Stimulated activated CD4-positive, alpha-beta T cell treated with anti-CD3 and anti-CD28 coated beads, Interleukin-1b, Interleukin-23, amount 100 ng/mL, for 48 hours (primary cell): ENCODE data around the gene ADGRL1.
"Not testable (repeated sequence)": the region's sequence is repeated elsewhere in the genome, so short reads cannot be mapped to it uniquely, and the experiment has no call there.

Experiments used
- DNase-seq: peaks from one replicate; pipeline ENCODE4 v3.0.0-alpha.2; 2020

ADGRL1 gene

DNA sequence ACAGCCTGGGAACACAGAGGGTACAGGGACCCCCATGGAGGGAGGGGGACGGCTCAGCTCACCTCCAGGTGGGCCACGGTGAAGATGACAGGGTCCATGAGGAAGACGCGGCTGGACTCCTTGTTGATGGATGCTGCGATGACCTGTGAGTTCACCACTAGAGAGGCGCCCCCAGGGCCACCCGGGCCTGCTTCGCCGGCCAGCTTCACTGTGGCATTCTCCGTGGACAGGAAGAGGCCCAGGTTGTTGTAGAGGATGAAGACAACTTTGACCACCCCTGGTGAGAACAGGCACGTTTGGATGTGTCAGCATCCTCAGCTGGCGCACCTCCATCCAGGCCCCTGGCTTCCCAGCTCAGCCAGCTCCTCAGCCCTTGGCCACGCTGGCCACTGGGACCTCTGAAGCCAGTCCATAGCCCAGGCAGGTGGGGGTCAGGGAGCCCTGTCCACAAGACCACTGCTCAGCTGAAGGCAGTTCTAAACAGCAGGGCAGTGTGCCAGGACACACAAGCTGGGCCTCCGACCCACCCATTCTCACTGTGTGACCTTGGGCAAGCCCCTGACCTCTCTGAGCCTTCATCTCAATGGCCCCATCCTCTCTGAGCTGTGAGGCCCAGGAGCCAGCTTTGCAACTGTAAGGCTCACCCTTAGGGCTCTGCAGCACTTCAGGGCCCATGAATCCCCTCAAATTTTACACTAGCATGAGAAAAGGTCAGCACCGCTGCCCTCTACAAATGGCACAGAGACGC is 47.5 kb downstream of the ADGRL1 start:
- DNase-seq: no peak

DNA sequence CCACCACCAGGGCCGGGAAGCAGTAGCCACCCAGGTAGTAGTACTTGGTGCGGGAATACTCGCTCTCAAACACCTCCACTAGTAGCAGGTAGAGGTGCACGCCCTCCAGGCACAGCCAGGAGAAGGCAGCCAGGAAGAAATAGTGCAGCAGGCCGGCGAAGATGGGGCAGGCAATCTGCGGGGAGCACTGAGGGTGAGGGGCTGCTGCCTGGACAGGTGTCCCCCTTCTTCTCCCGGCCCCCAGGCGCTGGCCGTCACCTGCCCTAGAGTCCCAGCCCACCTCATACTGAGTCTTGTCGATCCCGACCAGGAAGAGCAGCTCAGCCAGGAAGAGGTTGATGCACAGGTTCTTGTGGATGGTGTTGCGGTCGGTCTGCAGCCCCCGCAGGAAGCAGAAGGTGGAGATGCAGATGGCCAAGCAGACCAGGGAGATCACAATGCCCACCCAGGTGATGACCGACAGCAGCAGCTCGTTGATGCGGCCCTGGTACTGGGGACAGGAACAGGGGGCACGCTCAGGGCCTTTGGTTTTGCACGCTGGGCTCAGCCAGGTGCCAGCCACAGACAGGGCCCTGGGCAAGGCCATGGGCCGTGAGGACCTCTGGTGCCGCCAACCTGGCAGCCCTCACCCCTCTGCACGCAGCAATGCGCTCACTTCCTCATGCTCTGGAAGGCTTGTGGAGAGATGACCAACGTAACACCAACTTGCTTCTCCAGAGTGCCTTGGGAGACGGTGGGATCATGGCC is 48.8 kb downstream of the ADGRL1 start:
- DNase-seq: no peak

- DNase-seq: no peak
Observed at GRCh38 chr19:14156122-14156521, 49.8 kb downstream of the ADGRL1 start.

GRCh38 chr19:14155371-14155770 is 50.6 kb downstream of the ADGRL1 start:
- DNase-seq: no peak

DNA sequence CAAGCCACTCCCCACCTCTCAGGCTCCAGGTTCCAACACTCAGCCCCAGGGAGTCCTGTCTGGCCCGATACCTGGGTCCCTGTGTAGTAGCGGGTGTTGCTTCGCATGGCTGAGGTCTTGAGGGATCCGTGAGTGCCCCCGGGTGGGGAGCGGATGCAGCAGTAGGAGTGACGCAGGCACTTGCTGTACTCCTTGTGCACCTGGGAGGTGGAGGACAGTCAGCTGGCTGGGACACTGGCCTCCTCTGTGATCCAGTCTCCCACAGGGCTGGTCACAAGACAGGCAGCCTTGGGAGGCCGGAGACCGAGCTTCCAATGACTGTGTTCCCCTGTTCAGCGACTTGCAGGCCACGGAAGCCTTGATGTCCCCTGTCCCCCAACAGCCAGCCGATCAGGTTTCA is 53.3 kb downstream of the ADGRL1 start:
- no peak for DNase-seq

DNA sequence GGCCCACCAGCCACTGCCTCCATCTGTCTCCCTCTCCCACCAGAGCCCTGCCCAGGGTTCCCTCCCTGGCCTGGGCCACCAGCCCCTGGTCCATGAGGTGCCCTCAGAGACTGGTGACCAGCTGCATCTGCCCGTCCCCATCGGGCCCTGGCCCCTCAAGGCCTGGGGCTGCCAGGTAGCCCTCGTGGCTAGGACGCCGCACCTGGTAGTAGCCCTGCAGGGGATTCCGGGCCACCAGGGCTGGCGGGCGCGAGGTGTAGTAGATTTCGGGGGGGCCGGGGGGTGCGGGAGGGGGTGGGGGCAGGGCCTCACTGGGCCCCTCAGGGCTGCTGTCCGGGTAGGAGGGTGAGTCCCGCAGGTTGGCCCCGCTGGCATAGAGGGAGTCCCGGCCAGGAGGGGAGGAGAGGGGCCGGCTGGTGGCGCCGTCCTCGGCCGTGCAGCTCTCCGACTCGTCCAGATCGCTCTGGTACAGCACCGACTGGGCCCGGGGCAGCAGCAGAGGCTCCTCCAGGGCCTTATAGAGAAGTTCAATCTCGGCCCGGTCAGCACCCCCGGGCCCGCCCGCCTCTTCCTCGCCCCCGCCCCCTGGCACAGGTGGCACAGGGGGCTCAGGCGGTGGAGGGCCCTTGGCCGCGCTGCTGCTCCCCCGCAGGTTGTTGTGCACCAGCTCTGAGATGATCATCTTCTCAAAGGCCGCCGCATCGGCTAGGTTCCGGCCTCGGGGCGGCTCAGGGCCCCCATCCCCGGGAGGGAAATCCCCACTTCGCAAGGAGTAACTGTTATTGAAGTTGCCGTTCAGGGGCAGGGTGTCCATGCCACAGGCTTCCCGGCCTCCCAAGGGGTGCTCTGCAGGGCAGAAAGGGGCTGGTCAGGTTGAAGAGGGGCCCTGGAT is 55.0 kb downstream of the ADGRL1 start:
- DNase-seq: no peak

GRCh38 chr19:14150041-14150769 is 55.8 kb downstream of the ADGRL1 start:
- DNase-seq: no peak

- DNase-seq: peak; percentile 20
Observed at GRCh38 chr19:14149509-14149994, 56.4 kb downstream of the ADGRL1 start.

- DNase-seq: no peak
Observed at GRCh38 chr19:14148751-14149410, 57.1 kb downstream of the ADGRL1 start.

DNA sequence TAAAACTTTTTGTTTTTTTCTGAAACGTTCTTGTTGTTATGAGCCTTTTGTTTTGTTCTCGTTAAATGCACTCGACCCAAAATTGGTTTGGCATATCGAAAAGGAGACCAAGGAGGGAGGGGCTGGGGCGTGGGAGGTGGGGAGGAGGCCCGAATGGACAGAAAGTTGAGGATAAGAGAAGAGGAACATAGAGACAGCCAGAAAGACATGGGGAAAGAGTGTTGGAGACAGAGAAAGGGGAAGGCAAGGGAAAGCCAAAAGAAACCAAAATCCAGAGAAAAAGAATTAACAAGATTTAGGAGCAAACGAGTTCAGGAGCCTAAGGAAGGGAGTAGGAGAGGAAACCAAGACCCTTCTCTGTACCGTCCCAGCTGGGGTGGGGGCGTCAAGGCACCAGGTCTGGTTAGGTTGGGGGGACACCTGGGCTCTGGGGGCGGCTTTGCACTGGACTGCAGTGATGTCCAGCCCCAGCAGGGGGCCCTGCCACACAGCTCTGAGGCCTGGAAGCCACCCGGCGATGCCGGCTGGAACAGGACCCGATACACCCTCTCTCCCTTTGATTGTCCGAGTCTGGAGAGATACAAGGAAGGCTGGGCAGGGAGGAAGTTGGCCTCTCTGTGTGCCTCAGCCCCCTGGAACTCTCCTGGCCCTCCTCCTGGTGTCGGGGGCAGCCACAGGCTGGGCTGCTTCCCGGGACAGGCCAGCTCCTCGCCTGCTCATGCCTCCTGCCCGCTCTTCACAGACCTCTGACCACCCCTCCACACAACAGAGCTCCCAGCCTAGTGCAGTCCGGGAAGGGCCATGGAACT is 58.0 kb downstream of the ADGRL1 start:
- peak; percentile 40 for DNase-seq

GRCh38 chr19:14146789-14147216 is 59.2 kb downstream of the ADGRL1 start:
- DNase-seq: no peak

DNA sequence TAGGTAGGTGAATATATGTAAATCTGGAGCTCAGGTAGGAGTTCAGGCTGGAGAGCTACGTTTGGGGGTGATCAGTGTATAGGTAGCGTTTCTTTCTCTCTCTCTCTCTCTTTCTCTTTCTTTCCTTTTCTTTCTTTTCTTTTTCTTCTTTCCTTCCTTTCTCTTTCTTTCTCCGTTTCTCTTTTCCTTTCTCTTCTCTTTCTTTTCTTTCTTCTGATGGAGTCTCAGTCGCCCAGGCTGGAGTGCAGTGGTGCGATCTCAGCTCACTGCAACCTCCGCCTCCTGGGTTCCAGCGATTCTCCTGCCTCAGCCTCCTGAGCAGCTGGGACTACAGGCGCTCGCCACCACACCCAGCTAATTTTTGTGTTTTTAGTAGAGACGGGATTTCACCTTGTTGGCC is 59.8 kb downstream of the ADGRL1 start:
- DNase-seq: not testable (repeated sequence)

- no peak for DNase-seq
Observed at GRCh38 chr19:14145381-14145780, 60.6 kb downstream of the ADGRL1 start.

DNA sequence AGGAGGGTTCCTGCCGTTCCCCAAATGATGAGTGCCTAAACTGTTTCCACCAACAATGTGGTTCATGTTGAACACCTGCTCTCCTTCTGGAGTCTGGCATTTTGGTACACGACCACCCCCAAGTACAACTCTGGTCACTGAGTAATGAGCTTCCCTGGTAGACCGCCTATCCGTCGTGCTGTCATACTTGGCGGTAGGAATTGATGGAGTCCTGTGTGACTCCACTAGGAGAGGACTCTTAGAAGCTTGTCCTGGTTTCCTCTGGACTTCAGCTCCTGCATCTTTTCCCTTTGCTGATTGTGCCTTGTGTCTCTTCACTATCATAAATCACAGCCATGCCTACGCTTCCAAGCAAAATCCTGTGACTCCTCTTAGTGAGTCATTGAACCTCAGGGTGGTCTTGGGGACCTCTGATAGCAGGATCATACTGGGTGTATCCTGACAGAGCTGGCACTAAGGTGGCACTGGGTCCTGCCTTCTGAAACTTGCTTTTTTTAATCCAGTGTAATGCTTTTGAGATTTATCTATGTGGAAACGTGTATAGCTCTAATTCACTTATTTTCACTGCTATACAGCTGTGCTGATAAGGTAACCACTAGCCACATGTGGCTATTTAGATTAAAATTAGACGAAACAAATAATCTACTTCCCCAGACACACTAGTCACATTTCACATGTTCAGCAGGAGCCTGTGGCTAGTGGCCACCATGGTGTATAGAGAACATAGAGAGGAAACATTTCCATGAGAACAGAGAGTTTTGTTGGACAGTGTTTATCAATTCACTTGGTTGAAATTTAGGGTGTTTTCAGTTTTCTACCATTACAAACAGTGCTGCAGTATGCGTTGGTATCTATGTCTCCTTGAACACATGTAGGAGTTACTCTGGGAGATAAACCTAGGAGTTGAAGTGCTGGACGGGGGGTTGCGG is 63.4 kb downstream of the ADGRL1 start:
- no peak for DNase-seq

- no peak for DNase-seq
Observed at GRCh38 chr19:14141041-14141440, 64.9 kb downstream of the ADGRL1 start.

GRCh38 chr19:14139944-14140343 is 66.0 kb downstream of the ADGRL1 start:
- DNase-seq: no peak

DNA sequence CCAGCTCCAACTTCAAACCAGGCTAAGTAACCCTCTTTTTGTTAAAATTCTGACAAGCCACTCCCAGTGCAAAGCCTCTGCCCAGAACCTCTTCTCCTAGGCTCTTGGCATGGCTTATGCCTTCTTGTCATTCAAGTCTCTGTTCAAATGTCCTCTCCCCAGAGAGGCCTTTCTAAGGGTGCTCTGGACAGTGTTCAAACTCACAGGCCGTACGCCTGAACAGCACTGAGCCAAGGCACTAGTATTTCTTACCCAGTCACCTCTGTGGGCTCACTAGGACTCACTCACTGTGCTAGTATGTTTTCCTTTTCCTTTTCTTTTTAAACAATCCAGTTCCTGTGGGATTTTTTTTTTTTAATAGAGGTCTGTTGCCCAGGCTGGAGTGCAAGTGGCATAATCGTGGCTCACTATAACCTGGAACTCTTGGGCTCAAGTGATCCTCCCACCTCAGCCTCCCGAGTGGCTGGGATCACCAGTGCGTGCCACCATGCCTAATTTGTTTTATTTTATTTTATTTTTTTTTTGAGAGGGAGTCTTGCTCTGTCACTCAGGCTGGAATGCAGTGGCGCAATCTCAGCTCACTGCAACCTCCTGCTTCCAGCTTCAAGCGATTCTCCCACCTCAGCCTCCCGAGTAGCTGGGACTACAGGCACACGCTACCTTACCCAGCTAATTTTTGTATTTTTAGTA is 67.2 kb downstream of the ADGRL1 start:
- no peak for DNase-seq

DNA sequence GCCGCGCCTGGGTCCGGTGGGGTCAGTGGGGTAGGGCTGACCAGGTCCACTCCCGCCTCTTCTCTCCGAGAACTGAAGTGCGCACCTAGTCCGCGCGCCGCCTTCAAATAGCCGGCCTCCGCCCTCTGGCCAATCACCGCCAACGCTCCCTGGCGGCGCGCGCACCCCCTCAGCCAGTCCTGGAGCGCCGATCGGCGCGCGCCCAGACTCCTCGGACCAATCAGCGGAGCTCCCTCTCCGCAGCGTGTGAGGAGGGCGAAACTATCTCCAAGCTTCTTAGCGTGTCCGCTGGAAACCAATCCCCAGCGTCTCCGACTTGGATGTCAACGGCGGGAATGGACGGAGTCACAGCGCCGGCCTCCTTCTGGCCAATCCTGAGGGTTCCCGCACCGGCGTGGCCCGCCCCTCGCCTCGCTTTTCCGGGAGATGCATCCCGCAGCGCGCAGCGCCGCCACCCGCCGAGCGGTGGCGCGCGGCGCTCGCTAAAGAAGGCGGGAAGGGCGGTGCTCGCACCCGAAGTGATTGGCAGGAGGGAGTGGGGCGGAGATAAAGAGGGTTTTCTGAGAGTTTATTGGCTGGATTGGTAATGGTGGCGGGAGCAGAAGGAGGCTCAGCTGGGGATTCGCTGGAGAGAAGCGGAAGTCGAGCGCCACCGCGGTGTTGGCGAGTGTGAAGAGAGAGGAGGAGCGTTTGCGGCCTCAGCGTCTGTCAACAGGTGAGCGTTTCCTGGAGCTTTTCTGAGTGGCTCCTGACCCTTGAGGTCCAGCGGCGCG is 69.3 kb downstream of the ADGRL1 start, which contains the start of gene ASF1B:
TSS of gene ASF1B (minus strand) at position 81 of the 773 bp plus-strand sequence. CDS start 133 bp downstream, outside the sequence.
- DNase-seq: peak; percentile 99
